ENCODE data around the gene CHRM1. TPM values are rescaled to one million over a fixed set of nuclear protein-coding genes. Genes with fewer than 3 reads are reported as not detected.

Gene CHRM1
- total RNA-seq, 1 donor from 2014 or later, result not detected

GRCh38 chr11:62888406-62888805 lies 32.8 kb downstream of the CHRM1 start:
- H3K4me3 Mint-ChIP-seq (ENCODE audit: unreplicated experiment), result peak overlapping the region; percentile 80
- H3K27me3 Mint-ChIP-seq (ENCODE audit: unreplicated experiment), result peaks cover 3% of the 10 kb centered on the region
- no peak for DNase-seq (ENCODE audit: low spot score)
- H3K9me3 Mint-ChIP-seq (ENCODE audit: unreplicated experiment), result no peaks in the 10 kb centered on the region
- peaks cover 53% of the 10 kb centered on the region for H3K4me1 Mint-ChIP-seq (ENCODE audit: unreplicated experiment)
- no peak for TF ChIP-seq CTCF (IDR thresholded peaks at IDR 0.05; ENCODE audit: unreplicated experiment)
- no peak overlapping the region for H3K27ac Mint-ChIP-seq (ENCODE audit: unreplicated experiment)
- H3K36me3 Mint-ChIP-seq (ENCODE audit: low read depth, unreplicated experiment), result peaks cover 42% of the 10 kb centered on the region

GRCh38 chr11:62885137-62885750 lies 35.9 kb downstream of the CHRM1 start:
- Mint-ChIP-seq H3K36me3 (ENCODE audit: low read depth, unreplicated experiment) (peaks cover 68% of the 10 kb centered on the region), H3K27me3 (ENCODE audit: unreplicated experiment) (peaks cover 12% of the 10 kb centered on the region), H3K9me3 (ENCODE audit: unreplicated experiment) (no peaks in the 10 kb centered on the region), H3K4me1 (ENCODE audit: unreplicated experiment) (peaks cover 60% of the 10 kb centered on the region), H3K4me3 (ENCODE audit: unreplicated experiment) (peak overlapping the region; percentile 87), H3K27ac (ENCODE audit: unreplicated experiment) (no peak overlapping the region)
- no peak for DNase-seq (ENCODE audit: low spot score)
- TF ChIP-seq CTCF (IDR thresholded peaks at IDR 0.05; ENCODE audit: unreplicated experiment), result no peak

- no peak for DNase-seq (ENCODE audit: low spot score)
- Mint-ChIP-seq H3K27me3 (ENCODE audit: unreplicated experiment) (peaks cover 13% of the 10 kb centered on the region), H3K4me3 (ENCODE audit: unreplicated experiment) (peak overlapping the region; percentile 100), H3K4me1 (ENCODE audit: unreplicated experiment) (peaks cover 54% of the 10 kb centered on the region), H3K9me3 (ENCODE audit: unreplicated experiment) (no peaks in the 10 kb centered on the region), H3K27ac (ENCODE audit: unreplicated experiment) (peak overlapping the region; percentile 99), H3K36me3 (ENCODE audit: low read depth, unreplicated experiment) (peaks cover 58% of the 10 kb centered on the region)
- no peak for TF ChIP-seq CTCF (IDR thresholded peaks at IDR 0.05; ENCODE audit: unreplicated experiment)
Measured at GRCh38 chr11:62883673-62884072, 37.5 kb downstream of the CHRM1 start.

- TF ChIP-seq CTCF (IDR thresholded peaks at IDR 0.05; ENCODE audit: unreplicated experiment), result no peak
- DNase-seq (ENCODE audit: low spot score), result no peak
- no peaks in the 10 kb centered on the region for H3K9me3 Mint-ChIP-seq (ENCODE audit: unreplicated experiment)
- H3K4me3 Mint-ChIP-seq (ENCODE audit: unreplicated experiment), result peak overlapping the region; percentile 100
- H3K27me3 Mint-ChIP-seq (ENCODE audit: unreplicated experiment), result peaks cover 13% of the 10 kb centered on the region
- peak overlapping the region; percentile 99 for H3K27ac Mint-ChIP-seq (ENCODE audit: unreplicated experiment)
- peaks cover 54% of the 10 kb centered on the region for H3K36me3 Mint-ChIP-seq (ENCODE audit: low read depth, unreplicated experiment)
- peaks cover 52% of the 10 kb centered on the region for H3K4me1 Mint-ChIP-seq (ENCODE audit: unreplicated experiment)
Measured at GRCh38 chr11:62882788-62883501, 38.2 kb downstream of the CHRM1 start.

GRCh38 chr11:62882431-62882749 lies 38.8 kb downstream of the CHRM1 start:
- no peaks in the 10 kb centered on the region for H3K9me3 Mint-ChIP-seq (ENCODE audit: unreplicated experiment)
- no peak for DNase-seq (ENCODE audit: low spot score)
- peaks cover 16% of the 10 kb centered on the region for H3K27me3 Mint-ChIP-seq (ENCODE audit: unreplicated experiment)
- TF ChIP-seq CTCF (IDR thresholded peaks at IDR 0.05; ENCODE audit: unreplicated experiment), result no peak
- peaks cover 51% of the 10 kb centered on the region for H3K36me3 Mint-ChIP-seq (ENCODE audit: low read depth, unreplicated experiment)
- H3K27ac Mint-ChIP-seq (ENCODE audit: unreplicated experiment), result peak overlapping the region; percentile 99
- peak overlapping the region; percentile 100 for H3K4me3 Mint-ChIP-seq (ENCODE audit: unreplicated experiment)
- peaks cover 53% of the 10 kb centered on the region for H3K4me1 Mint-ChIP-seq (ENCODE audit: unreplicated experiment)
